Choroid plexus epithelial cell (primary cell): ENCODE results near the gene SSC5D.

Source experiments
- DNase-seq: peaks from one replicate; pipeline ENCODE4 v3.0.0-alpha.2; 2010; ENCODE audit warnings: low read depth
- H3K4me3 ChIP-seq: 2 replicates; pipeline ENCODE4 v1.5.1; 2011; ENCODE audit warnings: low read depth, mild to moderate bottlenecking, control low read depth, low read length, moderate library complexity
- TF ChIP-seq, protein P1 (sequence below): conservative IDR thresholded peaks from 2 replicates; pipeline ENCODE4 v1.5.1; 2011; ENCODE audit warnings: low read depth, mild to moderate bottlenecking, control low read depth, inconsistent platforms, low read length, moderate library complexity

Gene SSC5D

DNA sequence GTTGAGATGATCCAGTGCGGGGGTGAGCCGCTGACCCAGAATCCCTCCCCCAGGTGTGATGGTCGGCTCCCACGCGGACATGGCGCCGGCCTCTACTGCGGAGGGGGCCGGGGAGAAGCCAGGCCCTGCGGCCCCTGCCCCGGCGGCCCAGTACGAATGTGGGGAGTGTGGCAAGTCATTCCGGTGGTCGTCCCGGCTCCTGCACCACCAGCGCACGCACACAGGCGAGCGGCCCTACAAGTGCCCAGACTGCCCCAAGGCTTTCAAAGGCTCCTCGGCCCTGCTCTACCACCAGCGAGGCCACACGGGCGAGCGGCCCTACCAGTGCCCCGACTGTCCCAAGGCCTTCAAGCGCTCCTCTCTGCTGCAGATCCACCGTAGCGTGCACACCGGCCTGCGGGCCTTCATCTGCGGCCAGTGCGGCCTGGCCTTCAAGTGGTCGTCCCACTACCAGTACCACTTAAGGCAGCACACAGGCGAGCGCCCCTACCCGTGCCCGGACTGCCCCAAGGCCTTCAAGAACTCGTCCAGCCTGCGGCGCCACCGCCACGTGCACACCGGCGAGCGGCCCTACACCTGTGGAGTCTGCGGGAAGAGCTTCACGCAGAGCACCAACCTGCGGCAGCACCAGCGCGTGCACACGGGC lies 7.0 kb upstream of the SSC5D start:
- no peak for DNase-seq
- TF ChIP-seq, protein P1, sequence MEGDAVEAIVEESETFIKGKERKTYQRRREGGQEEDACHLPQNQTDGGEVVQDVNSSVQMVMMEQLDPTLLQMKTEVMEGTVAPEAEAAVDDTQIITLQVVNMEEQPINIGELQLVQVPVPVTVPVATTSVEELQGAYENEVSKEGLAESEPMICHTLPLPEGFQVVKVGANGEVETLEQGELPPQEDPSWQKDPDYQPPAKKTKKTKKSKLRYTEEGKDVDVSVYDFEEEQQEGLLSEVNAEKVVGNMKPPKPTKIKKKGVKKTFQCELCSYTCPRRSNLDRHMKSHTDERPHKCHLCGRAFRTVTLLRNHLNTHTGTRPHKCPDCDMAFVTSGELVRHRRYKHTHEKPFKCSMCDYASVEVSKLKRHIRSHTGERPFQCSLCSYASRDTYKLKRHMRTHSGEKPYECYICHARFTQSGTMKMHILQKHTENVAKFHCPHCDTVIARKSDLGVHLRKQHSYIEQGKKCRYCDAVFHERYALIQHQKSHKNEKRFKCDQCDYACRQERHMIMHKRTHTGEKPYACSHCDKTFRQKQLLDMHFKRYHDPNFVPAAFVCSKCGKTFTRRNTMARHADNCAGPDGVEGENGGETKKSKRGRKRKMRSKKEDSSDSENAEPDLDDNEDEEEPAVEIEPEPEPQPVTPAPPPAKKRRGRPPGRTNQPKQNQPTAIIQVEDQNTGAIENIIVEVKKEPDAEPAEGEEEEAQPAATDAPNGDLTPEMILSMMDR = no peak
- H3K4me3 ChIP-seq = no peak overlapping the region

DNA sequence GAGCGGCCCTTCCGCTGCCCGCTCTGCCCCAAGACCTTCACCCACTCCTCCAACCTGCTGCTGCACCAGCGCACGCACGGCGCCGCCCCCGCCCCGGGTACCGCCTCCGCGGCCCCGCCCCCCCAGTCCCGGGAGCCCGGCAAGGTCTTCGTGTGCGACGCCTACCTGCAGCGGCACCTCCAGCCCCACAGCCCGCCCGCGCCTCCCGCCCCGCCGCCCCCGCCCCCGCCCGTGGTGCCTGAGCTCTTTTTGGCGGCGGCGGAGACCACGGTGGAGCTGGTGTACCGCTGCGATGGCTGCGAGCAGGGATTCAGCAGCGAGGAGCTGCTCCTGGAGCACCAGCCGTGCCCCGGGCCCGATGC lies 6.5 kb upstream of the SSC5D start:
- TF ChIP-seq, protein P1 = no peak
- no peak for DNase-seq
- H3K4me3 ChIP-seq = no peak overlapping the region

DNA sequence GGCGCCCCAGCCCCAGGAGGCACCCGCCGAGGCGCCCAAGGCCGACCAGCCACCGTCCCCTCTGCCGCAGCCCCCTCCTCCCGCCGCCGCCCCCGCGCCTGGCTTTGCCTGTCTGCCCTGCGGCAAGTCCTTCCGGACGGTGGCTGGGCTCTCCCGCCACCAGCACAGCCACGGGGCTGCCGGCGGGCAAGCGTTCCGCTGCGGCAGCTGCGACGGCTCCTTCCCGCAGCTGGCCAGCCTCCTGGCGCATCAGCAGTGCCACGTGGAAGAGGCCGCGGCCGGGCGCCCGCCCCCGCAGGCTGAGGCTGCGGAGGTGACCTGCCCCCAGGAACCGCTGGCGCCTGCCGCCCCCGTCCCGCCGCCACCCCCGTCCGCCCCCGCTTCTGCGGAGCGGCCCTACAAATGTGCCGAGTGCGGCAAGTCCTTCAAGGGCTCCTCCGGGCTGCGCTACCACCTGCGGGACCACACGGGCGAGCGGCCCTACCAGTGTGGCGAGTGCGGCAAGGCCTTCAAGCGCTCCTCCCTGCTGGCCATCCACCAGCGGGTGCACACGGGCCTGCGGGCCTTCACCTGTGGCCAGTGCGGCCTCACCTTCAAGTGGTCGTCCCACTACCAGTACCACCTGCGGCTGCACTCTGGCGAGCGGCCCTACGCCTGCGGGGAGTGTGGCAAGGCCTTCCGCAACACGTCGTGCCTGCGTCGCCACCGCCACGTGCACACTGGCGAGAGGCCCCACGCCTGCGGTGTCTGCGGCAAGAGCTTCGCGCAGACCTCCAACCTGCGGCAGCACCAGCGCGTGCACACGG lies 5.9 kb upstream of the SSC5D start:
- DNase-seq = no peak
- H3K4me3 ChIP-seq = no peak overlapping the region
- TF ChIP-seq, protein P1 = no peak

DNA sequence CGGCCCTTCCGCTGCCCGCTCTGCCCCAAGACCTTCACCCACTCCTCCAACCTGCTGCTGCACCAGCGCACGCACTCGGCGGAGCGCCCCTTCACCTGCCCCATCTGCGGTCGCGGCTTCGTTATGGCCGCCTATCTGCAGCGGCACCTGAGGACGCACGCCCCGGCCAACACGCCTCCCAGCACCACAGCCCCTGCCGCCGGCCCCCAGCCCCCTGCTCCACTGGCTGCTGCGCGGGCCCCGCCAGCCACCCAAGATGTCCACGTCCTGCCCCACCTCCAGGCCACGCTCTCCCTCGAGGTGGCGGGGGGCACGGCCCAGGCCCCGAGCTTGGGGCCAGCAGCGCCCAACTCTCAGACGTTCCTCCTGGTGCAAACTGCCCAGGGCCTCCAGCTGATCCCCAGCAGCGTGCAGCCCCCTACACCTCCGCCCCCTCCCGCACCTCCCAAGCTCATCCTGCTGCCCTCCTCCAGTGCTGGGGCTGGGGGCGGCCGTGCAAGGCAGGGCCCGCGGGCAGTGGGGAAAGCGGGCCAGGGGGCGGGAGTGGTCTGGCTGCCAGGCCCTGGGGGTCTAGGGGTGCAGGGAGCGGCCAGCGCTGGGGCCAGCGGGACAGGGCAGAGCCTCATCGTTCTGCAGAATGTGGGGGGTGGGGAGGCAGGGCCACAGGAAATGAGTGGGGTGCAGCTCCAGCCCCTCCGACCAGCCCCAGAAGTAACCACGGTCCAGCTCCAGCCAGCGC lies 5.1 kb upstream of the SSC5D start:
- no peak for DNase-seq
- TF ChIP-seq, protein P1 = no peak
- H3K4me3 ChIP-seq = no peak overlapping the region

DNA sequence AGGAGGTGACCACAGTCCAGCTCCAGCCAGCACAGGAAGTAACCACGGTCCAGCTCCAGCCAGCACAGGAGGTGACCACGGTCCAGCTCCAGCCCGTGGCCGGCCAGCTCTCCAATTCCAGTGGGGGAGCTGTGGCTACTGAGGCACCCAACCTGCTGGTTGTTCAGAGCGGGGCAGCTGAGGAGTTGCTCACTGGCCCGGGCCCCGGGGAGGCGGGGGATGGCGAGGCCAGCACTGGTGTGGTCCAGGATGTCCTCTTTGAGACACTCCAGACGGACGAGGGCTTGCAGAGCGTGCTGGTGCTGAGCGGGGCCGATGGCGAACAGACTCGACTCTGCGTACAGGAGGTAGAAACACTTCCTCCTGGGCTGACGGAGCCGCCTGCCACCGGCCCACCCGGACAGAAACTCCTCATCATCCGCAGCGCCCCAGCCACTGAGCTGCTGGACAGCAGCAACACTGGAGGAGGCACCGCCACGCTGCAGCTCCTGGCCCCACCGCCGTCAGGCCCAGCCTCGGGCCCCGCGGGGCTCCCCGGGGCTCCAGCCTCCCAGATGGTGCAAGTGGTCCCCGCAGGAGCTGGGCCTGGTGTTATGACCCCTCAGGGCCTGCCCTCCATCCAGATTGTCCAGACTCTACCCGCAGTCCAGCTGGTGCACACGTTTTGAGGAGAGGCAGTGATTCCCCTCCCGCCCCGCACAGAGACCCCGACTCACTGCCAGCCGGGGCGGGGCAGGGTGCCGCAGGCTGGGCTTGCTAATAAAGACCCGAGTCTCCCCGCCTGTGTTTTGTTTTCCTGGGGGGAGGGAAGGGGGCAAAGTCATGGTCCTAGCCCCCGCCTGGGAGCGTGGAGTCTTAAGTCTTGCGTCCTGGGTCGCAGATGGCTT lies 4.3 kb upstream of the SSC5D start:
- H3K4me3 ChIP-seq = no peak overlapping the region
- DNase-seq = no peak
- TF ChIP-seq, protein P1 = no peak

DNA sequence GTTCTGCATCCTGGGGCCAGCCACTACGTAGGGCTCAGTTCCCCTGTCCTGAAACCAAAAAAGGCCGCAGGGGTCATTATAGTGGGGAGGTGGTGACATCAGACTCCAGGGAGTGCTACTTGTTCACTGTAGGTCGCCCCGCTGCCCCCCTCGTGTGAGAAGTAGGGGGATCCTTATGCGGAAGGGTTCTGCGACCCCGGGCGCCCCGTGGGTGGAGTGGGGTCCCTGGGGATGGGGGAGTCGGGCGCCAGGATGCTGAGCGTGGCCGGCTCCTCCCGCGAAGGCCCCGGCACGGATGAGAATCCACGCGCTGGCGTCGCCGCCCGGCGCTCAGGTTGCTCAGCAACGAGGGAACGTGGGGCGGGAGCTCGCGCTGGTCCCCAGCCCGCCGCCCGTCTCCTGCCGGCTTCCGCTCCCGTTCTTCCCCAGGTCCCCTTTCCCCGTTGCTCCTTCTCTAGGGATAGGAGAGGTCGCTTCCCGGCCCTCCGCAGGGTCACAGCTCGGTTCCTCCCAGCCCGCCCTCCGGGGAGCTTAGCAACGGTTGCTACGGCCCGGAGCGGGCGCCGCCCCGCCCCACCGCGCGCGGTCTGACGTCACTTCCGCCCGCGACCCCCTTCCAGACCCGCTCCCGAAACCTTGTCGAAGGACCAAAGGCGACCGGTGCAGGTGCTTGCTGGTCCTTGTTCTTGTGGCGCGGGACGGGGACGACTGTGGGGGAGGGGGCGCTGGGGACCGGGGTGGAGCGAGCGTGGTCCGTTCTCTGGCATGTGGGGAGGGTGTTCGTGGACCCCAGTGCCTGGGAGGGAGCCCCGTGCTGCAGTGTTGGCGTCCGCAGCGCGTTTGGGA lies 3.4 kb upstream of the SSC5D start, which contains the start of gene NAT14:
NAT14 (plus strand) TSS at position 596 of the 846 bp plus-strand sequence. CDS start 521 bp downstream, outside the sequence.
- peak; percentile 48 for DNase-seq
- TF ChIP-seq, protein P1 = no peak
- peak within 1 kb of the TSS; percentile 82 for H3K4me3 ChIP-seq
